ENCODE measurements around the gene NEK9. TPM values are rescaled to one million over a fixed set of nuclear protein-coding genes. Genes with fewer than 3 reads are reported as not detected.

NEK9 gene
- total and polyA plus RNA-seq, 9 of the 15 experiments (the other 6 are each of a cell fraction or from before 2014, with no cell fraction given) = 2.8 to 39.6 (median 19.8) TPM

DNA sequence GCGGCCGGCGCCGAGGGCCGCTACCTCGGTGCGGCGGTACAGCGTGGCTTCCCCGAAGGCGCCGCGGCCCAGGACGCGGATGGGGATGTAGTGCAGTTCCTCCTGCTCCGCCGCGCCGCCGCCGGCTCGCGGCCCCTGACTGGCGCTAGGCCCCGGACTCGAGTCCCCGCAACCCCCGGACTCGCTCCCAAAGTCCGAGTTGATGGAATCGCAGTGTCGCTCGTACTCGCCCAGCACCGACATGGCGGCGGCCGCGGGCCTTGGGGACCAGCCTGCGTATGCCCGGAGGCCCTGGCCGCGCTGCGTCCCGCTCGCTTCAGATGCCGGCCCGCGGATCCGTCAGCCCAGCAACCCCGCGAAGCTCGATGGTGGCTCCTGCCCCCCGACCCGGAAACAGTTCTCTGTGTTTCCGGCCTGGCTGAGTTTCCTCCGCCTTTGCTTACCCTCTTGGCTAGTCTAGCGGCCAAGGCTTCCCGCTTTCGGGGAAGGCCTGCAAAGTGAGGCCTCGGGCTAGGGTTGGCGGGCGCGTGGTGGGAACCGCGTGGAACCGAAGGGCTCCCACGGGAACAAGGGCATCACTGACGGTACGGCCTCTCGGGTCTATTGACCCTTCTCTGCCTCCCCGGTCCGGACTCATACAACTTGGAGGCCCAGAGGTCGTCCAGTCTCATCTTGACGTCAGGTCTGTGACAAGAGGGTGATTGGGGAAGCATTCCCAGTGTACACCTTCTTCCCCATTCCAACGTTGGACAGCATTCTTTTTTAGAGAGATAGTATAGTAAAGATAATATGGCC lies at the start of gene NEK9 (continued):
- TF ChIP-seq, protein P1, sequence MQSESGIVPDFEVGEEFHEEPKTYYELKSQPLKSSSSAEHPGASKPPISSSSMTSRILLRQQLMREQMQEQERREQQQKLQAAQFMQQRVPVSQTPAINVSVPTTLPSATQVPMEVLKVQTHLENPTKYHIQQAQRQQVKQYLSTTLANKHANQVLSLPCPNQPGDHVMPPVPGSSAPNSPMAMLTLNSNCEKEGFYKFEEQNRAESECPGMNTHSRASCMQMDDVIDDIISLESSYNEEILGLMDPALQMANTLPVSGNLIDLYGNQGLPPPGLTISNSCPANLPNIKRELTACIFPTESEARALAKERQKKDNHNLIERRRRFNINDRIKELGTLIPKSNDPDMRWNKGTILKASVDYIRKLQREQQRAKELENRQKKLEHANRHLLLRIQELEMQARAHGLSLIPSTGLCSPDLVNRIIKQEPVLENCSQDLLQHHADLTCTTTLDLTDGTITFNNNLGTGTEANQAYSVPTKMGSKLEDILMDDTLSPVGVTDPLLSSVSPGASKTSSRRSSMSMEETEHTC (IDR thresholded peaks at IDR 0.05) = no peak
- TF ChIP-seq, protein P2, sequence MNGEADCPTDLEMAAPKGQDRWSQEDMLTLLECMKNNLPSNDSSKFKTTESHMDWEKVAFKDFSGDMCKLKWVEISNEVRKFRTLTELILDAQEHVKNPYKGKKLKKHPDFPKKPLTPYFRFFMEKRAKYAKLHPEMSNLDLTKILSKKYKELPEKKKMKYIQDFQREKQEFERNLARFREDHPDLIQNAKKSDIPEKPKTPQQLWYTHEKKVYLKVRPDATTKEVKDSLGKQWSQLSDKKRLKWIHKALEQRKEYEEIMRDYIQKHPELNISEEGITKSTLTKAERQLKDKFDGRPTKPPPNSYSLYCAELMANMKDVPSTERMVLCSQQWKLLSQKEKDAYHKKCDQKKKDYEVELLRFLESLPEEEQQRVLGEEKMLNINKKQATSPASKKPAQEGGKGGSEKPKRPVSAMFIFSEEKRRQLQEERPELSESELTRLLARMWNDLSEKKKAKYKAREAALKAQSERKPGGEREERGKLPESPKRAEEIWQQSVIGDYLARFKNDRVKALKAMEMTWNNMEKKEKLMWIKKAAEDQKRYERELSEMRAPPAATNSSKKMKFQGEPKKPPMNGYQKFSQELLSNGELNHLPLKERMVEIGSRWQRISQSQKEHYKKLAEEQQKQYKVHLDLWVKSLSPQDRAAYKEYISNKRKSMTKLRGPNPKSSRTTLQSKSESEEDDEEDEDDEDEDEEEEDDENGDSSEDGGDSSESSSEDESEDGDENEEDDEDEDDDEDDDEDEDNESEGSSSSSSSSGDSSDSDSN (IDR thresholded peaks at IDR 0.05; ENCODE audit: borderline replicate concordance in 1 of 2, low read depth in 2 of 2, low read length in 2 of 2) = peak; percentile 28 to 40; a peak in 2 of 4 replicates
- TF ChIP-seq FOXA1 (IDR thresholded peaks at IDR 0.05; ENCODE audit: borderline replicate concordance) = no peak
- TF ChIP-seq POLR2H (tag; IDR thresholded peaks at IDR 0.05; ENCODE audit: low read depth) = peak; percentile 75
- TF ChIP-seq HDAC6 (IDR thresholded peaks at IDR 0.05; ENCODE audit: low read depth, low read length) = no peak
- TF ChIP-seq XRCC5 (IDR thresholded peaks at IDR 0.05; ENCODE audit: low read depth, low read length) = peak; percentile 52; the same call in 1 of the 2 replicates
- TF ChIP-seq DACH1 (IDR thresholded peaks at IDR 0.05; ENCODE audit: partially characterized antibody) = no peak
- peak in 1 of 2 experiments; percentile 54; a peak in 1 of 4 replicates for TF ChIP-seq KDM4B (IDR thresholded peaks at IDR 0.05; ENCODE audit: borderline replicate concordance in 2 of 2, low read depth in 1 of 2)
- TF ChIP-seq LARP7 (IDR thresholded peaks at IDR 0.05) = no peak
- TF ChIP-seq CEBPG (CRISPR knock-in tag; IDR thresholded peaks at IDR 0.05) = no peak
- TF ChIP-seq CEBPG (tag; conservative IDR thresholded peaks at IDR 0.05 in 1 of 2, IDR thresholded peaks at IDR 0.05 in 1 of 2) = no peak
- TF ChIP-seq, protein P3, sequence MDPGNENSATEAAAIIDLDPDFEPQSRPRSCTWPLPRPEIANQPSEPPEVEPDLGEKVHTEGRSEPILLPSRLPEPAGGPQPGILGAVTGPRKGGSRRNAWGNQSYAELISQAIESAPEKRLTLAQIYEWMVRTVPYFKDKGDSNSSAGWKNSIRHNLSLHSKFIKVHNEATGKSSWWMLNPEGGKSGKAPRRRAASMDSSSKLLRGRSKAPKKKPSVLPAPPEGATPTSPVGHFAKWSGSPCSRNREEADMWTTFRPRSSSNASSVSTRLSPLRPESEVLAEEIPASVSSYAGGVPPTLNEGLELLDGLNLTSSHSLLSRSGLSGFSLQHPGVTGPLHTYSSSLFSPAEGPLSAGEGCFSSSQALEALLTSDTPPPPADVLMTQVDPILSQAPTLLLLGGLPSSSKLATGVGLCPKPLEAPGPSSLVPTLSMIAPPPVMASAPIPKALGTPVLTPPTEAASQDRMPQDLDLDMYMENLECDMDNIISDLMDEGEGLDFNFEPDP (CRISPR knock-in tag; IDR thresholded peaks at IDR 0.05) = no peak
- TF ChIP-seq ZNF133 (CRISPR knock-in tag; IDR thresholded peaks at IDR 0.05) = no peak
- TF ChIP-seq SMAD1 (IDR thresholded peaks at IDR 0.05; ENCODE audit: low read depth, low read length, partially characterized antibody) = no peak
- TF ChIP-seq DDX20 (tag; IDR thresholded peaks at IDR 0.05; ENCODE audit: low read depth) = no peak
- no peak for TF ChIP-seq SRSF1 (IDR thresholded peaks at IDR 0.05; ENCODE audit: low read depth, low read length)
- no peak for TF ChIP-seq HNRNPLL (IDR thresholded peaks at IDR 0.05; ENCODE audit: low read depth, low read length, poor library complexity, severe bottlenecking)
- no peak for TF ChIP-seq ILF3 (IDR thresholded peaks at IDR 0.05; ENCODE audit: borderline replicate concordance)
- peak; percentile 46 for TF ChIP-seq FIP1L1 (IDR thresholded peaks at IDR 0.05; ENCODE audit: low read depth, low read length, poor library complexity, severe bottlenecking)
- TF ChIP-seq, protein P4, sequence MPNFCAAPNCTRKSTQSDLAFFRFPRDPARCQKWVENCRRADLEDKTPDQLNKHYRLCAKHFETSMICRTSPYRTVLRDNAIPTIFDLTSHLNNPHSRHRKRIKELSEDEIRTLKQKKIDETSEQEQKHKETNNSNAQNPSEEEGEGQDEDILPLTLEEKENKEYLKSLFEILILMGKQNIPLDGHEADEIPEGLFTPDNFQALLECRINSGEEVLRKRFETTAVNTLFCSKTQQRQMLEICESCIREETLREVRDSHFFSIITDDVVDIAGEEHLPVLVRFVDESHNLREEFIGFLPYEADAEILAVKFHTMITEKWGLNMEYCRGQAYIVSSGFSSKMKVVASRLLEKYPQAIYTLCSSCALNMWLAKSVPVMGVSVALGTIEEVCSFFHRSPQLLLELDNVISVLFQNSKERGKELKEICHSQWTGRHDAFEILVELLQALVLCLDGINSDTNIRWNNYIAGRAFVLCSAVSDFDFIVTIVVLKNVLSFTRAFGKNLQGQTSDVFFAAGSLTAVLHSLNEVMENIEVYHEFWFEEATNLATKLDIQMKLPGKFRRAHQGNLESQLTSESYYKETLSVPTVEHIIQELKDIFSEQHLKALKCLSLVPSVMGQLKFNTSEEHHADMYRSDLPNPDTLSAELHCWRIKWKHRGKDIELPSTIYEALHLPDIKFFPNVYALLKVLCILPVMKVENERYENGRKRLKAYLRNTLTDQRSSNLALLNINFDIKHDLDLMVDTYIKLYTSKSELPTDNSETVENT (CRISPR knock-in tag; IDR thresholded peaks at IDR 0.05) = no peak
